ENCODE results near the gene RANBP1. TPM values are rescaled to one million over a fixed set of nuclear protein-coding genes. Genes with fewer than 3 reads are reported as not detected.

RANBP1 gene
- total and polyA plus RNA-seq, 9 of the 15 experiments (the other 6 are each of a cell fraction or from before 2014, with no cell fraction given) = 162 to 2,891 (median 1,289) TPM

GRCh38 chr22:20128902-20129746 lies 13.2 kb downstream of the RANBP1 start (continued):
- TF ChIP-seq ELF2 (CRISPR knock-in tag; IDR thresholded peaks at IDR 0.05) (no peak), HMGXB4 (CRISPR knock-in tag; IDR thresholded peaks at IDR 0.05) (peak; percentile 85; the same call in 1 of the 2 replicates), ATF4 (CRISPR knock-in tag; IDR thresholded peaks at IDR 0.05) (0 out of 2 replicates have a peak, but pooled peaks have one; percentile 58), ZBTB8A (IDR thresholded peaks at IDR 0.05; ENCODE audit: partially characterized antibody) (no peak), KAT7 (CRISPR knock-in tag; IDR thresholded peaks at IDR 0.05; ENCODE audit: borderline replicate concordance) (no peak), AFF4 (CRISPR knock-in tag; IDR thresholded peaks at IDR 0.05) (no peak), EP400 (IDR thresholded peaks at IDR 0.05) (no peak), CLOCK (CRISPR knock-in tag; IDR thresholded peaks at IDR 0.05; ENCODE audit: borderline replicate concordance) (no peak), ARID3B (CRISPR knock-in tag; IDR thresholded peaks at IDR 0.05; ENCODE audit: borderline replicate concordance) (peak; percentile 60; the same call in 1 of the 2 replicates), RBM39 (optimal IDR thresholded peaks at IDR 0.05; ENCODE audit: low read depth, low read length) (no peak), HSF4 (CRISPR knock-in tag; IDR thresholded peaks at IDR 0.05; ENCODE audit: borderline replicate concordance) (0 out of 2 replicates have a peak, but pooled peaks have one; percentile 33)

Measured in K562 (cell line).